Endodermal cell (in vitro differentiated cells): ENCODE measurements around the gene BAD. TPM values are rescaled to one million over a fixed set of nuclear protein-coding genes. Genes with fewer than 3 reads are reported as not detected.
A peak's percentile ranks its signal among the peaks of the same experiment; 100 is the strongest.

Source experiments
- DNase-seq: peaks from one replicate; pipeline ENCODE4 v3.0.0-alpha.2; 2017
- H3K27ac ChIP-seq: 2 replicates; pipeline ENCODE4 v1.5.1; 2013; ENCODE audit warnings: mild to moderate bottlenecking, low read depth, low read length, moderate library complexity
- H3K27me3 ChIP-seq: 2 replicates; pipeline ENCODE4 v1.6.1; 2013; ENCODE audit warnings: mild to moderate bottlenecking, low read length, moderate library complexity; ENCODE audit not compliant: insufficient read depth, control insufficient read depth, poor library complexity, severe bottlenecking
- H3K36me3 ChIP-seq: 2 replicates; pipeline ENCODE4 v1.7.0; 2013; ENCODE audit warnings: mild to moderate bottlenecking, low read length, moderate library complexity; ENCODE audit not compliant: control insufficient read depth, insufficient read depth
- H3K4me1 ChIP-seq: one replicate; pipeline ENCODE4 v1.7.0; 2013; ENCODE audit warnings: low read length; ENCODE audit not compliant: control insufficient read depth, insufficient read depth
- H3K4me3 ChIP-seq: 2 replicates; pipeline ENCODE4 v1.5.1; 2013; ENCODE audit warnings: mild to moderate bottlenecking, low read length, moderate library complexity
- H3K9ac ChIP-seq: 2 replicates; pipeline ENCODE4 v1.6.1; 2013; ENCODE audit warnings: mild to moderate bottlenecking, low read length, moderate library complexity; ENCODE audit not compliant: poor library complexity, severe bottlenecking; ENCODE audit errors: extremely low read depth
- H3K9me3 ChIP-seq: 2 replicates; pipeline ENCODE4 v1.6.1; 2013; ENCODE audit warnings: mild to moderate bottlenecking, low read length, moderate library complexity; ENCODE audit not compliant: control insufficient read depth
- H3K27ac Mint-ChIP-seq: 2 replicates; pipeline ENCODE4 v1.8.0; 2020; ENCODE audit warnings: mixed read lengths
- H3K27me3 Mint-ChIP-seq: 2 replicates; pipeline ENCODE4 v1.8.0; 2021; ENCODE audit warnings: mild to moderate bottlenecking, mixed read lengths; ENCODE audit not compliant: insufficient read depth
- H3K36me3 Mint-ChIP-seq: 2 replicates; pipeline ENCODE4 v1.8.0; 2020; ENCODE audit warnings: low read depth, mixed read lengths
- H3K4me1 Mint-ChIP-seq: 2 replicates; pipeline ENCODE4 v1.8.0; 2020; ENCODE audit warnings: mixed read lengths
- H3K4me3 Mint-ChIP-seq: 2 replicates; pipeline ENCODE4 v1.8.0; 2020; ENCODE audit warnings: mild to moderate bottlenecking, moderate library complexity, mixed read lengths
- H3K9me3 Mint-ChIP-seq: 2 replicates; pipeline ENCODE4 v1.8.0; 2020; ENCODE audit warnings: mild to moderate bottlenecking, mixed read lengths
- CTCF ChIP-seq: fragments of 200-600 bp; sonication (generic); conservative IDR thresholded peaks from 2 replicates; pipeline ENCODE4 v1.5.0; 2021; ENCODE audit warnings: antibody characterized with exemption, mild to moderate bottlenecking
- WGBS, 2 experiments: methylation state at CpG; one replicate each; pipeline versions ENCODE4 v1.1.5 to v1.1.7; 2013; ENCODE audit warnings: missing lambda C conversion rate in 2 of 2, mixed read lengths in 1 of 2; ENCODE audit not compliant: insufficient coverage in 1 of 2, insufficient read length in 1 of 2; 5-methylcytosine and 5-hydroxymethylcytosine counted together
- total RNA-seq, 2 donors: library from RNA; stranded (reverse); fragmentation: NEBNext Ultra II Directional in 1 of 2; extraction: Animal tissue kit (Norgen Biotek cat#: 25700) in 1 of 2; gene quantifications; 2 replicates in 1 of 2; 3 replicates in 1 of 2; pipeline ENCODE4 v1.2.1, GENCODE V29; 2021

Gene BAD
- total RNA-seq, 2 donors from 2014 or later: 42.3 to 48.2 TPM

GRCh38 chr11:64234647-64235379, 49.7 kb downstream of the BAD start:
- Histone ChIP-seq H3K9ac (no peak overlapping the region), H3K27me3 (no peaks in the 10 kb centered on the region), H3K36me3 (peaks cover 9% of the 10 kb centered on the region), H3K4me1 (no peaks in the 10 kb centered on the region), H3K27ac (no peak overlapping the region), H3K4me3 (peak overlapping the region; percentile 81), H3K9me3 (no peaks in the 10 kb centered on the region)
- DNase-seq: peak; percentile 76
- 2 to 8% methylated on average over 23 to 80 of the region's 80 CpGs for WGBS, 2 experiments
- no peak overlapping the region for H3K27ac Mint-ChIP-seq
- TF ChIP-seq CTCF: no peak
- peaks cover 6% of the 10 kb centered on the region for H3K27me3 Mint-ChIP-seq
- H3K4me1 Mint-ChIP-seq: peaks cover 8% of the 10 kb centered on the region
- H3K36me3 Mint-ChIP-seq: peaks cover 18% of the 10 kb centered on the region
- H3K4me3 Mint-ChIP-seq: peak overlapping the region; percentile 68
- no peaks in the 10 kb centered on the region for H3K9me3 Mint-ChIP-seq

GRCh38 chr11:64233913-64234586, 50.4 kb downstream of the BAD start, which contains the start of gene VEGFB:
Gene VEGFB, plus strand, starts transcription at chr11:64234584. Its CDS starts 250 bp downstream, at chr11:64234834.
- H3K27ac Mint-ChIP-seq: no peak within 1 kb of the TSS
- peak within 1 kb of the TSS; percentile 83 for H3K4me3 ChIP-seq
- H3K27me3 Mint-ChIP-seq: peaks cover 6% of the 10 kb centered on the region
- WGBS, 2 experiments: 5 to 12% methylated on average over 8 to 44 of the region's 62 CpGs
- H3K9ac ChIP-seq: no peak within 1 kb of the TSS
- H3K36me3 Mint-ChIP-seq: peaks cover 15% of the 10 kb centered on the region
- H3K4me1 Mint-ChIP-seq: peaks cover 8% of the 10 kb centered on the region
- peak; percentile 79 for DNase-seq
- H3K9me3 Mint-ChIP-seq: no peaks in the 10 kb centered on the region
- peaks cover 9% of the 10 kb centered on the region for H3K36me3 ChIP-seq
- H3K4me1 ChIP-seq: no peaks in the 10 kb centered on the region
- H3K27ac ChIP-seq: no peak within 1 kb of the TSS
- no peaks in the 10 kb centered on the region for H3K9me3 ChIP-seq
- no peaks in the 10 kb centered on the region for H3K27me3 ChIP-seq
- peak within 1 kb of the TSS; percentile 68 for H3K4me3 Mint-ChIP-seq
- peak; percentile 9 for TF ChIP-seq CTCF

- no peak for DNase-seq
- no peaks in the 10 kb centered on the region for H3K27me3 ChIP-seq
- Mint-ChIP-seq H3K36me3 (peaks cover 6% of the 10 kb centered on the region), H3K4me1 (peaks cover 8% of the 10 kb centered on the region), H3K4me3 (no peak overlapping the region), H3K27ac (no peak overlapping the region), H3K9me3 (no peaks in the 10 kb centered on the region), H3K27me3 (peaks cover 6% of the 10 kb centered on the region)
- H3K27ac ChIP-seq: no peak overlapping the region
- H3K9ac ChIP-seq: no peak overlapping the region
- H3K36me3 ChIP-seq: peaks cover 3% of the 10 kb centered on the region
- TF ChIP-seq CTCF: no peak
- 95 to 96% methylated on average over 8 of the region's 8 CpGs for WGBS, 2 experiments
- H3K4me1 ChIP-seq: no peaks in the 10 kb centered on the region
- no peak overlapping the region for H3K4me3 ChIP-seq
- H3K9me3 ChIP-seq: no peaks in the 10 kb centered on the region
Measured at GRCh38 chr11:64232967-64233315, 51.5 kb downstream of the BAD start.
